ENCODE measurements around the gene UBE2D2. TPM values are rescaled to one million over a fixed set of nuclear protein-coding genes. Genes with fewer than 3 reads are reported as not detected.
A peak's percentile ranks its signal among the peaks of the same experiment; 100 is the strongest.

UBE2D2 gene
- total RNA-seq, 4 donors from 2014 or later: 98.5 to 199 (median 131) TPM

DNA sequence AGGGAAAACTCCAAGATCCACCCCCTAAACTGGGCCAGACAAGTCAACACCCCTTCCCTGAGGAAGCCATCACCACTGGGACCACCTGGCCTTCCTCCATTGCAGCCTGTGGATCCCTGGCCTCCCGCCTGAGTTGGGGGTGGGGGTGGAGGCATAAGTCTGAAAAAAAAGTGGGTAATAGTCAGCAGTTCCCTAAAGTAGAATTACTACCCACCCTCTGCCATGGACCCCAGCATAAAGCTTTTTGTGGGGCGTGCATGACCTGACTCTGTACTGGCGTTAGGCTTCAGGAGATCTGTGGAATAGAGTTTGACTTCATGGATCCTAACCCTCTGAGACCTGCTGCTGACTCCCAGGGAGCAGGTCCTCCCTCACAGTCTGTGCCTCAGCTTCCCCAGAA lies 85.0 kb downstream of the UBE2D2 start:
- Histone ChIP-seq H3K27me3 (no peaks in the 10 kb centered on the region), H3K4me3 (no peak overlapping the region), H3K27ac (peak overlapping the region in 3 of 4 donors; percentile 98 to 99 (median 98)), H3K4me1 (peaks cover 42 to 48% of the 10 kb centered on the region in 2 donors), H3K9me3 (no peaks in the 10 kb centered on the region), H3K36me3 (no peaks in the 10 kb centered on the region)
- intact Hi-C loops (cut with DNase I; ENCODE audit: low total_unique reads) (no loop called here), in situ Hi-C loops (cut with MboI; ENCODE audit: low sequenced_read_pairs in 4 of 4) (no loop called here)
- no peak for DNase-seq
- ATAC-seq: no peak
- no peak for TF ChIP-seq POLR2A (IDR thresholded peaks at IDR 0.05)
- TF ChIP-seq, protein P1, sequence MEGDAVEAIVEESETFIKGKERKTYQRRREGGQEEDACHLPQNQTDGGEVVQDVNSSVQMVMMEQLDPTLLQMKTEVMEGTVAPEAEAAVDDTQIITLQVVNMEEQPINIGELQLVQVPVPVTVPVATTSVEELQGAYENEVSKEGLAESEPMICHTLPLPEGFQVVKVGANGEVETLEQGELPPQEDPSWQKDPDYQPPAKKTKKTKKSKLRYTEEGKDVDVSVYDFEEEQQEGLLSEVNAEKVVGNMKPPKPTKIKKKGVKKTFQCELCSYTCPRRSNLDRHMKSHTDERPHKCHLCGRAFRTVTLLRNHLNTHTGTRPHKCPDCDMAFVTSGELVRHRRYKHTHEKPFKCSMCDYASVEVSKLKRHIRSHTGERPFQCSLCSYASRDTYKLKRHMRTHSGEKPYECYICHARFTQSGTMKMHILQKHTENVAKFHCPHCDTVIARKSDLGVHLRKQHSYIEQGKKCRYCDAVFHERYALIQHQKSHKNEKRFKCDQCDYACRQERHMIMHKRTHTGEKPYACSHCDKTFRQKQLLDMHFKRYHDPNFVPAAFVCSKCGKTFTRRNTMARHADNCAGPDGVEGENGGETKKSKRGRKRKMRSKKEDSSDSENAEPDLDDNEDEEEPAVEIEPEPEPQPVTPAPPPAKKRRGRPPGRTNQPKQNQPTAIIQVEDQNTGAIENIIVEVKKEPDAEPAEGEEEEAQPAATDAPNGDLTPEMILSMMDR (IDR thresholded peaks at IDR 0.05 in 4 of 5, conservative IDR thresholded peaks at IDR 0.05 in 1 of 5): no peak

DNA sequence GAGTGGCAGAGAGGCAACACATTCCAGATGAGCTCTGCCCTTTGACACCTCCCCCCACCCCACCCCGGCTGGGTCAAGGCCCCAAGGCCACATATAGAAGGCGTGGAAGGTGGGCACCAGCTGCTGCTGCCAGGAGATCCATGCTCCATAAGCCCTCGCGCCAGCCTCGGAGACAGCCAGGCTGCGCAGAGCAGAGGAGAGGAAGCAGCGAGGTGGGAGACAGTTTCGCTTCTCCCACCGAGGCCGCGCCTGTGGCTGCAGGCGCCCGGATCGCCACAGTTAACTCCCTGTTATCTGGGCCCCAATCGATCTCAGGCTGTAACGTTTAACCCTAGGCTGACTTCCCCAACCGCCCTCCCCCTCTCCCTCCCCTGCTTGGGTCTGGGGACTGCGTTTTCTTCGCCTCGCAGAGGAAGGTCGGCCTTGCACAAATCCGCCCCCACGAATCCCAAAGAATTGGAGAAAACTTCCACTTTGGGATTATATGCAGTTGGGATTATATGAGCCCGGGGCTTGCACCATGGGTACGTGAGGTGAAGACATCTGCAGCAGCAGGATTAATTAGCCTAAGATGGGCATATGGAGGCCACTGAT lies 85.9 kb downstream of the UBE2D2 start:
- in situ Hi-C loops (cut with MboI; ENCODE audit: low sequenced_read_pairs in 4 of 4) (no loop called here), intact Hi-C loops (cut with DNase I; ENCODE audit: low total_unique reads) (no loop called here)
- Histone ChIP-seq H3K36me3 (no peaks in the 10 kb centered on the region), H3K4me3 (peak overlapping the region in 3 of 4 donors; percentile 77 to 91 (median 90)), H3K27ac (peak overlapping the region; percentile 97 to 99 (median 98)), H3K9me3 (no peaks in the 10 kb centered on the region), H3K4me1 (peaks cover 41 to 46% of the 10 kb centered on the region in 2 donors), H3K27me3 (no peaks in the 10 kb centered on the region)
- no peak for ATAC-seq
- TF ChIP-seq, protein P1 (IDR thresholded peaks at IDR 0.05 in 4 of 5, conservative IDR thresholded peaks at IDR 0.05 in 1 of 5): no peak
- no peak for TF ChIP-seq POLR2A (IDR thresholded peaks at IDR 0.05)
- DNase-seq: no peak

DNA sequence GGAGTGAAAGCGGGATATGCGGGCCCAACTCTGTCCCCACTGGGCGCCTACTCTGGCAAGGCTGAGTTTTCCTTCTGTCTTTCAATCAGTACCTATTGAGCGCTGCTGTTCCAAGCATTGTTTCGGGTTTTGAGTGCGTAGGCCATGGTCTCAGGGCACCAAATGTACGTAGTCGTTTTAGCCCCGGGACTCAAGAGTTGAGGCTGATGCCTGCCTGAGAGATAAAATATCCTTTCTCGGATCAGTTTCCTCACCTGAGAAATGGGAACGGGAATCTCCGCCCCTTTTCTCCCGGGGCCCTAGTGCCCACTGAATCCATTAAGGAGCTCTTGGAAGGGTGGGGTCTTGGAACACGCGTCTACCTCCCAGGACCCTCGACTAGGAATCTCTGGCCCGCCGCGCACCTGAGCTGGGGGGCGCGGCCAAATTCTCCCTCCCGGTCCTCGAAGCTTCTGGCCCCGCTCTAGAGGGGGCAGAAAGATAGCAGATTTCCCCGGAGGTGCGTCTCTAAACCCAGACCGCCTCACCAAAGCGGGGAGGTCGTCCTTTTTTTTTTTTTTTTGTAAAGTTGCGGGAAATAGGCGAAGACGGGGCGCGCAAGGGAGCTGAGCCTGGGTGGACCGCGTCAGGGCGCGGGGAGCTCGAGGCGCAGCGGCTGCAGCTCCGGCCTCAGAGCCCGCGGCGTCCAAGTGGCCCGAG lies 86.5 kb downstream of the UBE2D2 start:
- Histone ChIP-seq H3K4me1 (peaks cover 41 to 46% of the 10 kb centered on the region in 2 donors), H3K27ac (peak overlapping the region; percentile 97 to 99 (median 98)), H3K4me3 (peak overlapping the region; percentile 77 to 92 (median 90)), H3K9me3 (no peaks in the 10 kb centered on the region), H3K27me3 (no peaks in the 10 kb centered on the region), H3K36me3 (no peaks in the 10 kb centered on the region)
- ATAC-seq (no peak), DNase-seq (peak in 1 of 2 donors; percentile 29)
- in situ Hi-C loops (cut with MboI; ENCODE audit: low sequenced_read_pairs in 4 of 4) (no loop called here), intact Hi-C loops (cut with DNase I; ENCODE audit: low total_unique reads) (loop anchor here (1.0 to 2.0 kb wide), 2 partner anchors 10 to 37 kb away; no protein-coding TSS in a partner anchor)
- no peak for TF ChIP-seq POLR2A (IDR thresholded peaks at IDR 0.05)
- TF ChIP-seq, protein P1 (IDR thresholded peaks at IDR 0.05 in 4 of 5, conservative IDR thresholded peaks at IDR 0.05 in 1 of 5): no peak

DNA sequence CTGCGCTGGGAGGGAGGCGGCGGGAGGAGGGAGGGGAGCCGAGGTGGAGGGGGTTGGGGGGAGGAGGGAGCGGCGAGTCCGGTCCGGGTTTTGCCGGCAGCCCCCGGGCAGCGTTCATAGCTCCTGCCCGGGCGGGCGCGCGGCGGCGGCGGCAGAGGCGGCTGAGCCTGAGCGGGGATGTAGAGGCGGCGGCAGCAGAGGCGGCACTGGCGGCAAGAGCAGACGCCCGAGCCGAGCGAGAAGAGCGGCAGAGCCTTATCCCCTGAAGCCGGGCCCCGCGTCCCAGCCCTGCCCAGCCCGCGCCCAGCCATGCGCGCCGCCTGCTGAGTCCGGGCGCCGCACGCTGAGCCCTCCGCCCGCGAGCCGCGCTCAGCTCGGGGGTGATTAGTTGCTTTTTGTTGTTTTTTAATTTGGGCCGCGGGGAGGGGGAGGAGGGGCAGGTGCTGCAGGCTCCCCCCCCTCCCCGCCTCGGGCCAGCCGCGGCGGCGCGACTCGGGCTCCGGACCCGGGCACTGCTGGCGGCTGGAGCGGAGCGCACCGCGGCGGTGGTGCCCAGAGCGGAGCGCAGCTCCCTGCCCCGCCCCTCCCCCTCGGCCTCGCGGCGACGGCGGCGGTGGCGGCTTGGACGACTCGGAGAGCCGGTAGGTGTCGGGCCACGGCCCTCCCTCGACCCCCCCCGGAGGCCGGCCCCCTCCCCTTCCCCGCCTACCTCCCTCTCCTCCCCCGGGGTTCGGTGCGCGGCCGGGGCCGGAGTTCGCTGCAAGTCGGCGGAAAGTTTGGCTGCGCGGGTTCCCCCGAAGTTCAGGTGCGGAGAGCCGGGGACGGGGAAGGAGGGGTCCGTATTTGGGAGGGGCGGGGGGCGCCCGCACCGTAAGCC lies 87.3 kb downstream of the UBE2D2 start, which contains the start of gene CXXC5:
CXXC5 (plus strand) TSS at position 145 of the 877 bp plus-strand sequence. CDS start 32,175 bp downstream, outside the sequence.
- Histone ChIP-seq H3K4me3 (peak within 1 kb of the TSS; percentile 77 to 92 (median 90)), H3K36me3 (no peaks in the 10 kb centered on the region), H3K9me3 (no peaks in the 10 kb centered on the region), H3K4me1 (peaks cover 41 to 46% of the 10 kb centered on the region in 2 donors), H3K27ac (peak within 1 kb of the TSS; percentile 97 to 99 (median 98)), H3K27me3 (no peaks in the 10 kb centered on the region)
- peak; percentile 94 to 96 for TF ChIP-seq POLR2A (IDR thresholded peaks at IDR 0.05)
- TF ChIP-seq, protein P1 (IDR thresholded peaks at IDR 0.05 in 4 of 5, conservative IDR thresholded peaks at IDR 0.05 in 1 of 5): peak in 1 of 5 experiments; percentile 4
- DNase-seq (peak; percentile 71 to 86), ATAC-seq (peak; percentile 37 to 43)
- intact Hi-C loops (cut with DNase I; ENCODE audit: low total_unique reads): loop anchor here (1.0 to 2.0 kb wide), 2 partner anchors 11 to 36 kb away; no protein-coding TSS in a partner anchor
- in situ Hi-C loops (cut with MboI; ENCODE audit: low sequenced_read_pairs in 4 of 4): no loop called here

All from gastrocnemius medialis (tissue), 4 donors.